Head of caudate nucleus (tissue), 42 donors: ENCODE data around the gene MRGPRD.
A peak's percentile ranks its signal among the peaks of the same experiment; 100 is the strongest.

Experiments
- DNase-seq, 42 donors: peaks; one replicate each; pipeline versions ENCODE4 v3.0.0 to v3.0.0-alpha.2; 2020 to 2021; ENCODE audit warnings: mixed read lengths in 7 of 42
- intact Hi-C: fragments of 100-400 bp; cut with DNase I; formaldehyde crosslinking; loops from one replicate; pipeline ENCODE4 v1.15.0; 2022

The MRGPRD gene

GRCh38 chr11:68959465-68960293, 21.1 kb downstream of the MRGPRD start:
- intact Hi-C loops, result no loop called here
- DNase-seq, result no peak

GRCh38 chr11:68958211-68958610, 22.6 kb downstream of the MRGPRD start:
- no peak for DNase-seq
- intact Hi-C loops, result no loop called here

- intact Hi-C loops, result no loop called here
- DNase-seq, result no peak
These were observed 24.1 kb downstream of the MRGPRD start for GRCh38 chr11:68956547-68957254.

GRCh38 chr11:68956142-68956541, 24.6 kb downstream of the MRGPRD start:
- intact Hi-C loops, result no loop called here
- DNase-seq, result no peak

GRCh38 chr11:68955607-68955958, 25.2 kb downstream of the MRGPRD start:
- intact Hi-C loops, result no loop called here
- no peak for DNase-seq

GRCh38 chr11:68954836-68955606, 25.8 kb downstream of the MRGPRD start:
- no peak for DNase-seq
- intact Hi-C loops, result no loop called here

- intact Hi-C loops, result no loop called here
- DNase-seq, result no peak
These were observed 30.0 kb downstream of the MRGPRD start for GRCh38 chr11:68950762-68951161.

- no peak for DNase-seq
- intact Hi-C loops, result no loop called here
These were observed 30.5 kb downstream of the MRGPRD start for GRCh38 chr11:68950270-68950669.

- intact Hi-C loops, result no loop called here
- DNase-seq, result peak in 6 of 42 donors; percentile 16 to 42 (median 32)
These were observed 31.9 kb downstream of the MRGPRD start for GRCh38 chr11:68948935-68949334.

- DNase-seq, result no peak
- intact Hi-C loops, result no loop called here
These were observed 32.3 kb downstream of the MRGPRD start for GRCh38 chr11:68948496-68948895.

GRCh38 chr11:68947151-68947550, 33.6 kb downstream of the MRGPRD start:
- intact Hi-C loops, result no loop called here
- DNase-seq, result no peak

GRCh38 chr11:68946416-68947090, 34.2 kb downstream of the MRGPRD start:
- intact Hi-C loops, result no loop called here
- peak in 1 of 42 donors; percentile 57 for DNase-seq

GRCh38 chr11:68942751-68943271, 38.0 kb downstream of the MRGPRD start:
- intact Hi-C loops, result no loop called here
- no peak for DNase-seq

- DNase-seq, result no peak
- intact Hi-C loops, result no loop called here
These were observed 38.6 kb downstream of the MRGPRD start for GRCh38 chr11:68942095-68942620.

- intact Hi-C loops, result no loop called here
- no peak for DNase-seq
These were observed 39.3 kb downstream of the MRGPRD start for GRCh38 chr11:68941324-68942094.

GRCh38 chr11:68940651-68941323, 40.0 kb downstream of the MRGPRD start:
- intact Hi-C loops, result no loop called here
- no peak for DNase-seq
